Right lobe of liver (tissue), 4 donors: Measurements from ENCODE around the gene EHD4.

Experiments used
- CTCF ChIP-seq, 4 donors: fragments of 200-600 bp in 3 of 4; fragments of 450-650 bp in 1 of 4; IDR thresholded peaks; one replicate each; pipeline versions ENCODE4 v1.5.1 to v1.8.0; 2016 to 2022; ENCODE audit warnings: antibody characterized with exemption in 4 of 4, mild to moderate bottlenecking in 2 of 4
- POLR2A ChIP-seq: fragments of 450-650 bp; IDR thresholded peaks from one replicate; pipeline ENCODE4 v1.6.1; 2017; ENCODE audit warnings: antibody characterized with exemption, mild to moderate bottlenecking
- donor health status: DM: no; HTN: no; CAD: no.
- donor health status: DM: no; HTN: no; CAD: no.
- donor health status: DM: no; HTN: yes; CAD: no.

- no peak for TF ChIP-seq CTCF (IDR thresholded peaks at IDR 0.05)
- TF ChIP-seq POLR2A = no peak
Measured at GRCh38 chr15:41895491-41895890, 76.9 kb downstream of the EHD4 start.
